Uterus (tissue), 4 donors: ENCODE results near the gene KRT74. TPM values are rescaled to one million over a fixed set of nuclear protein-coding genes. Genes with fewer than 3 reads are reported as not detected.

Source experiments
- DNase-seq, 2 donors: peaks; one replicate each; pipeline ENCODE4 v3.0.0-alpha.2; 2019 to 2020
- H3K27ac ChIP-seq, 2 donors: fragments of 200-600 bp; sonication (generic); 1 replicate in 1 of 2; 2 replicates in 1 of 2; pipeline ENCODE4 v1.5.1; 2016 to 2018
- H3K27me3 ChIP-seq, 2 donors: fragments of 200-600 bp; sonication (generic); one replicate each; pipeline ENCODE4 v1.5.1; 2018 to 2019; ENCODE audit warnings: control low read depth in 1 of 2
- H3K36me3 ChIP-seq, 2 donors: fragments of 200-600 bp; sonication (generic); one replicate each; pipeline ENCODE4 v1.5.1; 2019; ENCODE audit warnings: control low read depth in 1 of 2
- H3K4me1 ChIP-seq, 2 donors: fragments of 200-600 bp; sonication (generic); one replicate each; pipeline ENCODE4 v1.5.1; 2018 to 2019; ENCODE audit warnings: control low read depth in 1 of 2
- H3K4me3 ChIP-seq, 2 donors: fragments of 200-600 bp; sonication (generic); 1 replicate in 1 of 2; 2 replicates in 1 of 2; pipeline ENCODE4 v1.5.1; 2018 to 2019; ENCODE audit warnings: mild to moderate bottlenecking in 1 of 2
- H3K9me3 ChIP-seq, 2 donors: fragments of 200-600 bp; sonication (generic); one replicate each; pipeline ENCODE4 v1.5.1; 2019; ENCODE audit warnings: control low read depth in 1 of 2
- POLR2A ChIP-seq, 2 donors: fragments of 450-650 bp; IDR thresholded peaks; one replicate each; pipeline ENCODE4 v1.6.1; 2016; ENCODE audit warnings: antibody characterized with exemption in 2 of 2, mild to moderate bottlenecking in 1 of 2, moderate library complexity in 1 of 2
- intact Hi-C: fragments of 100-400 bp; cut with DNase I; formaldehyde crosslinking; loops from one replicate; pipeline ENCODE4 v1.15.1; 2023; ENCODE audit warnings: low total_unique reads
- total RNA-seq, 4 donors: library from RNA; depleted of rRNA in 3 of 4; stranded (reverse); fragments of >200 nt in 3 of 4; gene quantifications; one replicate each; pipeline versions ENCODE4 v1.1.0 to v1.2.4, GENCODE V29; 2014 to 2023
- TF ChIP-seq, protein P1 (sequence below), 4 experiments: fragments of 200-600 bp in 2 of 4; fragments of 450-650 bp in 2 of 4; sonication (generic) in 2 of 4; IDR thresholded peaks; one replicate each; pipeline ENCODE4 v1.5.1; 2016 to 2019; ENCODE audit warnings: antibody characterized with exemption in 4 of 4, mild to moderate bottlenecking in 2 of 4, moderate library complexity in 1 of 4
- donor health status: DM: yes; HTN: yes; CAD: no.

The KRT74 gene
- total RNA-seq, 4 donors from 2014 or later = not detected

DNA sequence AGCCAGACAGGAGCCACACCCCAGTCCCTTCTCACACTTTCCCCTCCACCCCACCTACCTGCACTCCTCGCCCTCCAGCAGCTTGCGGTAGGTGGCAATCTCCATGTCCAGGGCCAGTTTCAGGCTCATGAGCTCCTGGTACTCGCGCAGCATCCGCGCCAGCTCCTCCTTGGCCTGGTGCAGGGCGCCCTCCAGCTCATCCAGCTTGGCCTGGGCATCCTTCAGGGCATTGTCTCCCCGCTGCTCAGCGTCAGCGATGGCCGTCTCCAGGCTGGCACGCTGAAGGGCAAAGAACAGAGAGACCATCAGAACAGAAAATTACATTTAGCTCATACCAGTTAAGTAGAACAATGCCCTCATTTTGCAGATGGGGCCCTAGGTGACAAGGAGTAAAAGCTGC, 5.5 kb downstream of the KRT74 start:
- no peaks in the 10 kb centered on the region for H3K9me3 ChIP-seq
- no peaks in the 10 kb centered on the region for H3K36me3 ChIP-seq
- TF ChIP-seq, protein P1, sequence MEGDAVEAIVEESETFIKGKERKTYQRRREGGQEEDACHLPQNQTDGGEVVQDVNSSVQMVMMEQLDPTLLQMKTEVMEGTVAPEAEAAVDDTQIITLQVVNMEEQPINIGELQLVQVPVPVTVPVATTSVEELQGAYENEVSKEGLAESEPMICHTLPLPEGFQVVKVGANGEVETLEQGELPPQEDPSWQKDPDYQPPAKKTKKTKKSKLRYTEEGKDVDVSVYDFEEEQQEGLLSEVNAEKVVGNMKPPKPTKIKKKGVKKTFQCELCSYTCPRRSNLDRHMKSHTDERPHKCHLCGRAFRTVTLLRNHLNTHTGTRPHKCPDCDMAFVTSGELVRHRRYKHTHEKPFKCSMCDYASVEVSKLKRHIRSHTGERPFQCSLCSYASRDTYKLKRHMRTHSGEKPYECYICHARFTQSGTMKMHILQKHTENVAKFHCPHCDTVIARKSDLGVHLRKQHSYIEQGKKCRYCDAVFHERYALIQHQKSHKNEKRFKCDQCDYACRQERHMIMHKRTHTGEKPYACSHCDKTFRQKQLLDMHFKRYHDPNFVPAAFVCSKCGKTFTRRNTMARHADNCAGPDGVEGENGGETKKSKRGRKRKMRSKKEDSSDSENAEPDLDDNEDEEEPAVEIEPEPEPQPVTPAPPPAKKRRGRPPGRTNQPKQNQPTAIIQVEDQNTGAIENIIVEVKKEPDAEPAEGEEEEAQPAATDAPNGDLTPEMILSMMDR (IDR thresholded peaks at IDR 0.05) = no peak
- no peak for TF ChIP-seq POLR2A (IDR thresholded peaks at IDR 0.05)
- H3K27me3 ChIP-seq = no peaks in the 10 kb centered on the region
- intact Hi-C loops = no loop called here
- no peak overlapping the region for H3K27ac ChIP-seq
- DNase-seq = no peak
- no peak overlapping the region for H3K4me3 ChIP-seq
- no peaks in the 10 kb centered on the region for H3K4me1 ChIP-seq

DNA sequence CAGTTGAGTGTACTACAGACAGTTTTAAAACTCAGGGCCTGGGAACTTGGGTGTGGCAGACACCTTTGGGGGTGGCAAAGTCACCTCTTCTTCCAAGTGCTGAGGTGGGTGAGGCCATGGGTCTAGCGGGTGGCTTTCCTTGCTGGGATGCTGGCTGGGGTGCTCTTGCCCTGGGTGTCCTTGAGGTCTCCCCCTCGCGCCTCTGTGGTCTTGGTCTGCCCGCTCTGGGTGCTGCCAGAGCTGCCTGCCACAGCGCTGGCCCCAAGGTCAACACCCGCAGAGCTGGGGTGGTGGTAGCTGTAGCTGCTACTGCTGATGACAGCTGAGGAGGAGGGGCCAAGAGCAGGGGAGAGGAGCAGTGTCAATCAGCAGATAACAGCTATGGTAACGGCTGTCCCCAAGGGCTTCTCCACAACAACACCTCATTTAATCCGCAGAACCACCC, 6.8 kb downstream of the KRT74 start:
- Histone ChIP-seq H3K9me3 (no peaks in the 10 kb centered on the region), H3K36me3 (no peaks in the 10 kb centered on the region), H3K27me3 (no peaks in the 10 kb centered on the region), H3K4me3 (no peak overlapping the region), H3K4me1 (no peaks in the 10 kb centered on the region), H3K27ac (no peak overlapping the region)
- intact Hi-C loops = no loop called here
- DNase-seq = no peak
- TF ChIP-seq, protein P1 (IDR thresholded peaks at IDR 0.05) = no peak
- TF ChIP-seq POLR2A (IDR thresholded peaks at IDR 0.05) = no peak

DNA sequence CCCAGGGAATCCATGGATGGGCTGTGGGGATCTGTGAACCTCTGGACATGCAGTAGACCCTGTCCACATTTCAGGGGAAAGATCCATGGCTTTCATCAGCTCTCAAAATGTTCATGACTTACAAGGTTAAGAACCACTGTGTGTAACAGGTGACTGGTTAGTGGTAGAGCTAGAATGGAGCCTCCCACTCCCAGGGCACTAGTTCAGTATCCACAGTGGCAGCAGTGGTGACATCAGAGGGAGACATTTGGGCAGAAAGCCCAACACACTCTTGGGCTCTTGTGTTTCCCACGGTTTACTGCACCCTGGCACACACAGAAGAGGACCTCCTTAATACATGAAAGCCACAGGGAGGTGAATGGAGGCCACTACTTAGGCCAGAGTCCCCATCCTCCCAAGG, 9.1 kb downstream of the KRT74 start:
- no peak for DNase-seq
- H3K4me1 ChIP-seq = no peaks in the 10 kb centered on the region
- no peaks in the 10 kb centered on the region for H3K27me3 ChIP-seq
- H3K9me3 ChIP-seq = no peaks in the 10 kb centered on the region
- no peak for TF ChIP-seq POLR2A (IDR thresholded peaks at IDR 0.05)
- TF ChIP-seq, protein P1 (IDR thresholded peaks at IDR 0.05) = no peak
- H3K36me3 ChIP-seq = no peaks in the 10 kb centered on the region
- no peak overlapping the region for H3K27ac ChIP-seq
- no peak overlapping the region for H3K4me3 ChIP-seq
- intact Hi-C loops = no loop called here

DNA sequence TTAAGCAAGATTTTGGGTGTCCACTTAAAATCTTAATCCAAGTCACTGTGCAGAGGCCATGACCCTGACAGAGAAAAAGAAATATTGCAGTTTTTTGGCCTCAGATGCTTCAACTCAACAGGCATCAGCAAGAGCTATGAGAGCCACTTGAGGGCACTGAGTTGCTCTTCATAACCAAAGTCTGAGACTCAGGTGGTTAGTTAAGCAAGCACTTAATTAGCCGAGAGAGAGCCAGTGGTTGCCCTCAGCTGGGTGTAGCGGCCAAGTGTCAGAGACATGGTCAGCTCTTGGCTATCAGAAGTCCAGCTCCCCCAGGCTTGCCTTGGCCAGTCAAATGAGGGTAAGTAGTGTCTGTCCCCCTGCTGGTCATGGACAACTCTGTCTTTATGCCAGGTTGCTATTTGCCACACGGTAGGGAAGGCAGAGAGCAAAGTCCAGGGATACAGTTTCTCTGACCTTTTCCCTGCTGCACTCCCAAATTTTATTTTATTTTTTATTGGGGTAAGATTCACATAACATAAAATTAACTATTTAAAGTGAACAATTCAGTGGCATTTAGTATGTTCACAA, 11.7 kb downstream of the KRT74 start:
- H3K27ac ChIP-seq = no peak overlapping the region
- no peak for DNase-seq
- H3K4me3 ChIP-seq = no peak overlapping the region
- intact Hi-C loops = no loop called here
- H3K36me3 ChIP-seq = no peaks in the 10 kb centered on the region
- no peaks in the 10 kb centered on the region for H3K4me1 ChIP-seq
- H3K9me3 ChIP-seq = no peaks in the 10 kb centered on the region
- H3K27me3 ChIP-seq = no peaks in the 10 kb centered on the region
- TF ChIP-seq, protein P1 (IDR thresholded peaks at IDR 0.05) = no peak
- no peak for TF ChIP-seq POLR2A (IDR thresholded peaks at IDR 0.05)

DNA sequence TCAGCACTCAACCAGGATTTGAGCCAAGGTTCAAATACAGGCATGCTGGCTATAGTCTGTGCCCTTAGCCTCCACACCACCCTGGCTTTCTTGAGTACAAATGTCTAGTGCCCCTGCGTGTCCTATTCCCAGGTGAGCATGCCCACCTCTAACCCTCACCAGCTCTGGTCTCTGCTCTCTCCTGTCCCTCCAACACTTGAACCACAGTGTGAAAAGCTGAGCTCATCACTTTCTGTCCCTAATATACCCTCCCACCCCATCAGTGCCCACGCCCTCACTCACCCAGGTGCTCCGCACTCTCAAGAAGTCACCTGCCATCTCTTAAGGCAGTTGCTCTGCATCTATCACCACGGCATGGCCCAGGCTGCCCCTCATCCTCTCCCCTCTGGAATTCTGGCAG, 13.7 kb downstream of the KRT74 start:
- Histone ChIP-seq H3K9me3 (no peaks in the 10 kb centered on the region), H3K27ac (no peak overlapping the region), H3K4me1 (no peaks in the 10 kb centered on the region), H3K36me3 (no peaks in the 10 kb centered on the region), H3K4me3 (no peak overlapping the region), H3K27me3 (no peaks in the 10 kb centered on the region)
- intact Hi-C loops = no loop called here
- no peak for DNase-seq
- TF ChIP-seq POLR2A (IDR thresholded peaks at IDR 0.05) = no peak
- TF ChIP-seq, protein P1 (IDR thresholded peaks at IDR 0.05) = no peak
